Measurements from ENCODE around the gene WDR74.

Gene WDR74

DNA sequence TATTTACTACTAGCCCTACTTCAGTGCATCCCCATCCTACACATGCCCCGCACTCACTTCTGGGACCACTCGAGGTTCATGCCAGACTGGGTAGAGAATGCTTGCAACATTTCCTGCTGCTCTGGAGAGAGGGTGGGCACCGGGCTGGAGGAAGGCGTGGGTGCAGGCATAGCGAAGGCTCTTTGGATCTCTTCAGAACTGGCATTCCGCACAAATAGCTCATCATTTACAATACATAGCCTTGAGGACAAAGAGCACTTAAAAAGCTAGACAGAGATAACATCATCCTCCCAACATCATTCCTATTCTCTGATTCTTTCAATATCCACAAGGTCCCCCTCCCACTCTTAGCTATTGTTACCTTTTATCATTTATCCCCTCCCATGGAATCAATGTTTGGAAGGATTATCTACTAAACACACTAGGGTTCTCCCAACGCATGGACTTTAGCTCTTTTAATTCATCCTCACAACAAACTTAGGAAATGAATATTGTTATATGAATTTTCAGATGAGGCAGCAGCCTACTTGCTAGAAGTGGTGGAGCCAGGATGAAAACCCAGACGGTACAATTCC is 45.1 kb downstream of the WDR74 start:
- no peaks in the 10 kb centered on the region for H3K9me3 ChIP-seq (ENCODE audit: control insufficient read depth, low read length)
- H3K36me3 ChIP-seq (ENCODE audit: control insufficient read depth, insufficient read depth, low read length) = peaks cover 60% of the 10 kb centered on the region
- no peaks in the 10 kb centered on the region for H3K27me3 ChIP-seq (replicated peaks; ENCODE audit: control insufficient read depth, insufficient read depth, low read length, poor library complexity, severe bottlenecking)
- peaks cover 26% of the 10 kb centered on the region for H3K4me1 ChIP-seq (ENCODE audit: control insufficient read depth, insufficient read depth, low read length, poor library complexity, severe bottlenecking)
- no peak for DNase-seq
- no peak overlapping the region for H3K4me3 ChIP-seq (ENCODE audit: insufficient read depth, low read depth, low read length, poor library complexity, severe bottlenecking)
- no peak overlapping the region for H3K27ac ChIP-seq (ENCODE audit: insufficient read depth, low read length, poor library complexity, severe bottlenecking)

DNA sequence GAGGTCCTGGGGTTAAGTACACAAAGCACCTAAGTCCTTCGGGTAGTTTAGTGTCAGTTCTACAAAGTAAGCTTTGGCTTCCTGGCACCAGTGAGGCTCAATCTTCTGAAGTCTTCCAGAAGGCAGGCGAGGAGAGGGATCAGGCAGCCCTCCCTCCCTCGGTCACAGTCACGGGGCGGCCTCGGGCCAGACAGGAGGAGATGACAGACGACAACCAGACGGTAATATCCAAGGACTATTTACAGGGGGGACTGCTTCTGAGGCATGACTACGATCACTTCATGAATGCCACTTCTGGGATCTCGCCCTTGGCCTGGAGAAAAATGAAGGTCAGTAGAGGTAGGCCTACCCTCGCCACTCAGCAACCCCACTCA is 47.2 kb downstream of the WDR74 start:
- H3K4me3 ChIP-seq (ENCODE audit: insufficient read depth, low read depth, low read length, poor library complexity, severe bottlenecking) = peak overlapping the region; percentile 90
- peak overlapping the region; percentile 80 for H3K27ac ChIP-seq (ENCODE audit: insufficient read depth, low read length, poor library complexity, severe bottlenecking)
- no peak for DNase-seq
- H3K9me3 ChIP-seq (ENCODE audit: control insufficient read depth, low read length) = no peaks in the 10 kb centered on the region
- peaks cover 31% of the 10 kb centered on the region for H3K4me1 ChIP-seq (ENCODE audit: control insufficient read depth, insufficient read depth, low read length, poor library complexity, severe bottlenecking)
- peaks cover 41% of the 10 kb centered on the region for H3K36me3 ChIP-seq (ENCODE audit: control insufficient read depth, insufficient read depth, low read length)
- no peaks in the 10 kb centered on the region for H3K27me3 ChIP-seq (replicated peaks; ENCODE audit: control insufficient read depth, insufficient read depth, low read length, poor library complexity, severe bottlenecking)

DNA sequence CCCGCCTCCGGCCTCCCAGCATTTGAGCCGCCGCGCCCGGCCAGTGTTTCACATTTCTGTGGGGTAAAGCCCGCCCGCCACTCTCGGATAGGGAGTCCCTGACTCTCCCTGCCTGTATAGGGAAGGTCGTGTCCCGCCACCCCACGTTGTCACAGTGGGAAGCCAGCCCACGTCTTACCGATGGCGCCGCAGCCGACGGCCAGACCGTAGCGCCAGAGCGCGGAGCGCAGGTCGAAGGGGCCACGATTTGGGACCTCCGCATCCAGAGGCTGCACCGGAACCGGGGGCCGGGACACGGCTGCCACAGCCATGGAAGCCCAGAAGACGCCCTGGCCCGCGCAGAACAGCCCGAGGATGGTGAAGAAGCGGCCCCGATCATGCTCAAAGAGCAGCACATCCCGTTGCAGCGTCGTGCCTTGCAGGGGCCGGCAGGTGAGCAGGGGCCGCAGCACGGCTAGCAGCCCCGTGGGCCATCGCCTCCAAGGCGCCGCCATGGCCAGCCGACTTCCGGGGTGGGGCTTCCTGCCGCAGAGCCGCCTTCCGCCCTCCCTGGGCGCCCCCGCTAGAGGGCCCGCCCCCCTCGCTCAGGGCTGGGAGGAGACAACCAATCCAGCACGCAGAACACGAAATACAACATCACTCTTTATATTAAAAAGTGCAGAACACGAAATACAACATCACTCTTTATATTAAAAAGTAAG is 47.7 kb downstream of the WDR74 start, which contains the start of gene TMEM223:
Gene TMEM223 (minus strand): TSS at position 506 of the 701 bp plus-strand sequence. CDS start 12 bp downstream, at position 494.
- no peaks in the 10 kb centered on the region for H3K9me3 ChIP-seq (ENCODE audit: control insufficient read depth, low read length)
- peak; percentile 77 to 86 (median 83) for DNase-seq
- no peaks in the 10 kb centered on the region for H3K27me3 ChIP-seq (replicated peaks; ENCODE audit: control insufficient read depth, insufficient read depth, low read length, poor library complexity, severe bottlenecking)
- peaks cover 36% of the 10 kb centered on the region for H3K36me3 ChIP-seq (ENCODE audit: control insufficient read depth, insufficient read depth, low read length)
- peak within 1 kb of the TSS; percentile 90 for H3K4me3 ChIP-seq (ENCODE audit: insufficient read depth, low read depth, low read length, poor library complexity, severe bottlenecking)
- H3K4me1 ChIP-seq (ENCODE audit: control insufficient read depth, insufficient read depth, low read length, poor library complexity, severe bottlenecking) = peaks cover 31% of the 10 kb centered on the region
- H3K27ac ChIP-seq (ENCODE audit: insufficient read depth, low read length, poor library complexity, severe bottlenecking) = peak within 1 kb of the TSS; percentile 80

DNA sequence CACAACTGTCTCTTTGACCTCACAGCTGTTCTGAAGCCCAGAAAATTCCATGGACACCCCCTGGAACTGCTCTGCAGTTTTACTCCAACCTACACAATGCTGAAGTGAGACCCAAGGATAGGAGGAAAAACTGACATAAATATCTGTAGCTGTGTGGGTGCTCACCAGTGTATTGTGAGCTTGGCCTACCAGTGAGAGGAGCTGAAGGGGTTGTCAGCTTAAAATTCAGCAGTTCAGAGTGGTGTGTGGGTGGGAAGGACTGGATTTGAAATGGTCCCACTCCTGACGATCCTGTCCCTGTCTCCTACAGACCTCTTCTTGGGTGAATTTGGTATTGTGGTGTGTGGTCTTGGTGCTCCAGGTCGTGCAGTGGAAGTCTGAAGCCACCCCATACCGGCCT is 49.8 kb downstream of the WDR74 start:
- H3K36me3 ChIP-seq (ENCODE audit: control insufficient read depth, insufficient read depth, low read length) = peaks cover 17% of the 10 kb centered on the region
- H3K4me3 ChIP-seq (ENCODE audit: insufficient read depth, low read depth, low read length, poor library complexity, severe bottlenecking) = no peak overlapping the region
- peaks cover 37% of the 10 kb centered on the region for H3K4me1 ChIP-seq (ENCODE audit: control insufficient read depth, insufficient read depth, low read length, poor library complexity, severe bottlenecking)
- H3K27ac ChIP-seq (ENCODE audit: insufficient read depth, low read length, poor library complexity, severe bottlenecking) = no peak overlapping the region
- H3K9me3 ChIP-seq (ENCODE audit: control insufficient read depth, low read length) = no peaks in the 10 kb centered on the region
- no peak for DNase-seq
- no peaks in the 10 kb centered on the region for H3K27me3 ChIP-seq (replicated peaks; ENCODE audit: control insufficient read depth, insufficient read depth, low read length, poor library complexity, severe bottlenecking)

DNA sequence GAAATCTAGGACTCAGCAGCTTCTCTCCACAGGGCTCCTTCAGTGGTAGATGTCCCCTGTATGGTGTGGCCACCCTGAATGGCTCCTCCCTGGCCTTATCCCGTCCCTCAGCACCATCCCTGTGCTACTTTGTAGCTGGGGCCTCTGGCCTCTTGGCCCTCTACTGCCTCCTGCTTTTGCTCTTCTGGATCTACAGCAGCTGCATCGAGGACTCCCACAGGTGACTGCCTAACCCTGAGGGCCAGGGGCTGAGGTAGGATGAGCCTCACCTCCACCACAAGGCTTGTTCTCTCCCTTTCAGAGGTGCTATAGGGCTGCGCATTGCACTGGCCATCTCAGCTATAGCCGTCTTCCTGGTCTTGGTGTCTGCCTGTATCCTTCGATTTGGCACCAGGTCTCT is 50.4 kb downstream of the WDR74 start:
- H3K4me3 ChIP-seq (ENCODE audit: insufficient read depth, low read depth, low read length, poor library complexity, severe bottlenecking) = no peak overlapping the region
- DNase-seq = no peak
- H3K4me1 ChIP-seq (ENCODE audit: control insufficient read depth, insufficient read depth, low read length, poor library complexity, severe bottlenecking) = peaks cover 37% of the 10 kb centered on the region
- no peaks in the 10 kb centered on the region for H3K9me3 ChIP-seq (ENCODE audit: control insufficient read depth, low read length)
- H3K27ac ChIP-seq (ENCODE audit: insufficient read depth, low read length, poor library complexity, severe bottlenecking) = no peak overlapping the region
- peaks cover 11% of the 10 kb centered on the region for H3K36me3 ChIP-seq (ENCODE audit: control insufficient read depth, insufficient read depth, low read length)
- H3K27me3 ChIP-seq (replicated peaks; ENCODE audit: control insufficient read depth, insufficient read depth, low read length, poor library complexity, severe bottlenecking) = no peaks in the 10 kb centered on the region

DNA sequence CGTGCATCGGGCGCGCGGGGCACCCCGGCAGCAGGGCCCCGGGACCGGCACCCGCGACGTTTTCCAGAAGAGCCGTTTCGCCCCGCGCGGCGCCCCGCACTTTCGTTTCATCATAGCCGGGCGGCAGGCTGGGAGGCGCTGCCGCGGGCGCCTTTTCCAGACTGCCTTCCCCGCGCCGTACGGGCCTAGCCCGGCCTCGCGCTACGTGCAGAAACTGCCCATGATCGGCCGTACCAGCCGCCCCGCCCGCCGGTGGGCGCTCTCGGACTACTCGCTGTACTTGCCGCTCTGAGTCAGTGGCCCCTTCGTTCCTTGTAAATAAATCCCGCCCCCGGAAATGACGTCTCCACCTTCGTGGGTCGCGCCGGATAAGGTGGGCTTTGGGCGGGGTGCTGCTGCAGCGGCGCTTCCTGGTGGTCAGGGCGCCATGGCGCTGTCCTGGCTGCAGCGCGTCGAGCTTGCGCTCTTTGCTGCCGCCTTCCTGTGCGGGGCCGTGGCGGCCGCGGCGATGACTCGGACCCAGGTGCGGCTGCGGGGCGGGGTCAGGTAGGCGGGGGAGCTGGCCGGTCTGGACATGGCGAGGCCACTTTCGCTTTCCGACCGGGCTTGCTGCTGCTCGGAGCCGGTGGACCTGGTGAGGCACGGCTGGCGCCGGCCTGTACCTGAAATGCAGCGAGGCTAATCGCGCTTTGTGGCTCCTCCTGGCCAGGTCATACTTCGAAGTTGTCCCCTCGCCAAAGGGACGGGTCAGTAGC is 52.2 kb downstream of the WDR74 start, which contains the start of gene TMEM179B:
Gene TMEM179B (plus strand): TSS at position 398 of the 755 bp plus-strand sequence. CDS start 30 bp downstream, at position 428.
- H3K4me1 ChIP-seq (ENCODE audit: control insufficient read depth, insufficient read depth, low read length, poor library complexity, severe bottlenecking) = peaks cover 32% of the 10 kb centered on the region

DNA sequence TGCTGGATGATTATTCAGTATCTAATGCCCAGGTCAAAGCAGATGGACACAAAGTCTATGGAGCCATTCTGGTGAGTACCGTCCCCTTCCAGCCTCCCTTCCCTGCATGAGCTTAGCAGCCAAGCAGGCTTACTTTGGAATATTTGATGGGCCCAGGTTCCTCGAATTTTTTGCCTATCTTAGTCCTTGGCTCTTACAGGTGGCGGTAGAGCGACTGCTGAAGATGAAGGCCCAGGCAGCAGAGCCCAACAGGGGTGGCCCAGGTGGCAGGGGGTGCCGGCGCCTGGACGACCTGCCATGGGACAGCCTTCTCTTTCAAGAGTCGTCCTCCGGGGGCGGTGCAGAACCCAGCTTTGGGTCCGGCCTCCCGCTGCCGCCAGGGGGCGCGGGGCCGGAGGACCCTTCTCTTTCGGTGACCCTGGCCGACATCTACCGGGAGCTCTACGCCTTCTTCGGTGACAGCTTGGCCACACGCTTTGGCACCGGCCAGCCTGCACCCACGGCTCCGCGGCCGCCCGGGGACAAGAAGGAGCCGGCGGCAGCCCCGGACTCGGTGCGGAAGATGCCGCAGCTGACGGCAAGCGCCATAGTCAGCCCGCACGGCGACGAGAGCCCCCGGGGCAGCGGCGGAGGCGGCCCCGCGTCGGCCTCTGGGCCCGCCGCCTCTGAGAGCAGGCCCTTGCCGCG is 52.9 kb downstream of the WDR74 start:
- H3K9me3 ChIP-seq (ENCODE audit: control insufficient read depth, low read length) = no peaks in the 10 kb centered on the region
- peak; percentile 73 to 80 (median 76) for DNase-seq
- H3K36me3 ChIP-seq (ENCODE audit: control insufficient read depth, insufficient read depth, low read length) = peaks cover 9% of the 10 kb centered on the region
- H3K4me3 ChIP-seq (ENCODE audit: insufficient read depth, low read depth, low read length, poor library complexity, severe bottlenecking) = peak overlapping the region; percentile 98
- H3K27ac ChIP-seq (ENCODE audit: insufficient read depth, low read length, poor library complexity, severe bottlenecking) = peak overlapping the region; percentile 89
- H3K27me3 ChIP-seq (replicated peaks; ENCODE audit: control insufficient read depth, insufficient read depth, low read length, poor library complexity, severe bottlenecking) = no peaks in the 10 kb centered on the region
- H3K4me1 ChIP-seq (ENCODE audit: control insufficient read depth, insufficient read depth, low read length, poor library complexity, severe bottlenecking) = peaks cover 28% of the 10 kb centered on the region

More for the DNA sequence above, 52.2 kb downstream of the WDR74 start, which contains the start of gene TMEM179B:
- no peaks in the 10 kb centered on the region for H3K27me3 ChIP-seq (replicated peaks; ENCODE audit: control insufficient read depth, insufficient read depth, low read length, poor library complexity, severe bottlenecking)
- H3K27ac ChIP-seq (ENCODE audit: insufficient read depth, low read length, poor library complexity, severe bottlenecking) = peak within 1 kb of the TSS; percentile 89
- DNase-seq = peak; percentile 92 to 97 (median 94)
- peaks cover 9% of the 10 kb centered on the region for H3K36me3 ChIP-seq (ENCODE audit: control insufficient read depth, insufficient read depth, low read length)
- peak within 1 kb of the TSS; percentile 98 for H3K4me3 ChIP-seq (ENCODE audit: insufficient read depth, low read depth, low read length, poor library complexity, severe bottlenecking)
- no peaks in the 10 kb centered on the region for H3K9me3 ChIP-seq (ENCODE audit: control insufficient read depth, low read length)

Data from effector memory CD4-positive, alpha-beta T cell (primary cell).